OCI-LY1 (cell line): Measurements from ENCODE around the gene AMOT.

ENCODE experiments used
- CTCF ChIP-seq: fragments of 200-600 bp; sonication (generic), shearing (Covaris generic); IDR thresholded peaks from 2 replicates; pipeline ENCODE4 v1.5.1; 2017; ENCODE audit warnings: mild to moderate bottlenecking, antibody characterized with exemption, low read length, moderate library complexity, mixed read lengths
- EZH2 ChIP-seq: fragments of 200-600 bp; sonication (generic), shearing (Covaris generic); IDR thresholded peaks from 2 replicates; pipeline ENCODE4 v1.8.0; 2017; ENCODE audit warnings: borderline replicate concordance, mixed run types, mild to moderate bottlenecking, antibody characterized with exemption, low read length, moderate library complexity, mixed read lengths

GRCh38 chrX:112774651-112775293 is 65.9 kb downstream of the AMOT start:
- TF ChIP-seq CTCF (no peak), EZH2 (no peak)
